ENCODE measurements around the gene PIBF1.

DNA sequence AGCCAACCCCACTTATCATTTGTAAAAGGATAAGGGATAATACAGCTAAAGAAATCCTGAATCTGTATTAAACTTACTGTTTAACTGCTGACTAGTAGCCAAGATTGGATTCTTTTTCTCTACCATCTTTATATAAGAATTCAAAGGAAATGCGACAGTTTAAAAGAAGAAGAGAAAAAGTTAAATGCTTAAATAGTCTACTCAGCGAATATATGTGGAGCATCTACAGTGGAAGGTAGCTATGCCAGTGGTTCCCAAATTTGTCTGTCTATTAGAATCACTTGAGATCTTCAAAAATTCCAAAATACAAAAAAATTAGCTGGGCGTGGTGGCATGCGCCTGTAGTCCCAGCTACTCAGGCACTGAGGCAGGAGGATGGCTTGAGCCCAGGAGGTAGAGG, 216.1 kb downstream of the PIBF1 start:
- TF ChIP-seq, protein P1, sequence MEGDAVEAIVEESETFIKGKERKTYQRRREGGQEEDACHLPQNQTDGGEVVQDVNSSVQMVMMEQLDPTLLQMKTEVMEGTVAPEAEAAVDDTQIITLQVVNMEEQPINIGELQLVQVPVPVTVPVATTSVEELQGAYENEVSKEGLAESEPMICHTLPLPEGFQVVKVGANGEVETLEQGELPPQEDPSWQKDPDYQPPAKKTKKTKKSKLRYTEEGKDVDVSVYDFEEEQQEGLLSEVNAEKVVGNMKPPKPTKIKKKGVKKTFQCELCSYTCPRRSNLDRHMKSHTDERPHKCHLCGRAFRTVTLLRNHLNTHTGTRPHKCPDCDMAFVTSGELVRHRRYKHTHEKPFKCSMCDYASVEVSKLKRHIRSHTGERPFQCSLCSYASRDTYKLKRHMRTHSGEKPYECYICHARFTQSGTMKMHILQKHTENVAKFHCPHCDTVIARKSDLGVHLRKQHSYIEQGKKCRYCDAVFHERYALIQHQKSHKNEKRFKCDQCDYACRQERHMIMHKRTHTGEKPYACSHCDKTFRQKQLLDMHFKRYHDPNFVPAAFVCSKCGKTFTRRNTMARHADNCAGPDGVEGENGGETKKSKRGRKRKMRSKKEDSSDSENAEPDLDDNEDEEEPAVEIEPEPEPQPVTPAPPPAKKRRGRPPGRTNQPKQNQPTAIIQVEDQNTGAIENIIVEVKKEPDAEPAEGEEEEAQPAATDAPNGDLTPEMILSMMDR (IDR thresholded peaks at IDR 0.05) = no peak
- no peak for TF ChIP-seq EZH2phosphoT487 (IDR thresholded peaks at IDR 0.05)
